Measurements from ENCODE around the gene INTS2. TPM values are rescaled to one million over a fixed set of nuclear protein-coding genes. Genes with fewer than 3 reads are reported as not detected.
"Not testable (repeated sequence)": the region's sequence is repeated elsewhere in the genome, so short reads cannot be mapped to it uniquely, and the experiment has no call there.

The INTS2 gene
- total RNA-seq, 1 donor from 2014 or later = 12.3 TPM

DNA sequence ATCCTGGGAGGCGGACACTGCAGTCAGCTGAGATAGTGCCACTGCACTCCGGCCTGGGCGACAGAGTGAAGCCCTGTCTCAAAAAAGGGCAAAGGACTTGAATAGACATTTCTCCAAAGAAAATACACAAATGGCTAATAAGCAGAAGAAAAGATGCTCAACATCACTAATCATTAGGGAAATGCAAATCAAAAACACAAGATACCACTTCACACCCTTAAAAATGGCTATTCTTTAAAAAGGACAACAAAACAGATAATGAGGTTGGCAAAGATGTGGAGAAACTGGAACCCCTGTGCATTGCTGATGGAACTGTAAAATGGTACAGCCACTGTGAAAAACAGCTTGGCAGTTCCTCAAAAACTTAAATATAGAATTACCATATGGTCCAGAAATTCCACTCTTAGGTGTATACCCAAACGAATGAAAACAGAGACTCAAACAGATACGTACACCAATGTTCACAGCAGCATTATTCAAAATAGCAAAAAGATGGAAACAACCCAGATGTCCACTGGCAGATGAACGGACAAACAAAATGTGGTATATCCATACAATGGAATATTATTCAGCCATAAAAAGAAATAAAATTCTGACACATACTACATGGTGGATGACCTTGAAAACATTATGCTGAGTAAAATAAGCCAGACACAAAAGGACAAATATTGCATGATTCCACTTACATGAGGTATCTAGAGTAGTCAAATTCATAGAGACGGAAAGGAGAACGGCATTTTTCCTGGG is 100.0 kb downstream of the INTS2 start:
- no peak overlapping the region for H3K27ac Mint-ChIP-seq (ENCODE audit: unreplicated experiment)
- no peaks in the 10 kb centered on the region for H3K36me3 Mint-ChIP-seq (ENCODE audit: low read depth, unreplicated experiment)
- no peak for DNase-seq (ENCODE audit: low spot score)
- no peaks in the 10 kb centered on the region for H3K4me1 Mint-ChIP-seq (ENCODE audit: unreplicated experiment)
- no peaks in the 10 kb centered on the region for H3K27me3 Mint-ChIP-seq (ENCODE audit: unreplicated experiment)
- TF ChIP-seq, protein P1, sequence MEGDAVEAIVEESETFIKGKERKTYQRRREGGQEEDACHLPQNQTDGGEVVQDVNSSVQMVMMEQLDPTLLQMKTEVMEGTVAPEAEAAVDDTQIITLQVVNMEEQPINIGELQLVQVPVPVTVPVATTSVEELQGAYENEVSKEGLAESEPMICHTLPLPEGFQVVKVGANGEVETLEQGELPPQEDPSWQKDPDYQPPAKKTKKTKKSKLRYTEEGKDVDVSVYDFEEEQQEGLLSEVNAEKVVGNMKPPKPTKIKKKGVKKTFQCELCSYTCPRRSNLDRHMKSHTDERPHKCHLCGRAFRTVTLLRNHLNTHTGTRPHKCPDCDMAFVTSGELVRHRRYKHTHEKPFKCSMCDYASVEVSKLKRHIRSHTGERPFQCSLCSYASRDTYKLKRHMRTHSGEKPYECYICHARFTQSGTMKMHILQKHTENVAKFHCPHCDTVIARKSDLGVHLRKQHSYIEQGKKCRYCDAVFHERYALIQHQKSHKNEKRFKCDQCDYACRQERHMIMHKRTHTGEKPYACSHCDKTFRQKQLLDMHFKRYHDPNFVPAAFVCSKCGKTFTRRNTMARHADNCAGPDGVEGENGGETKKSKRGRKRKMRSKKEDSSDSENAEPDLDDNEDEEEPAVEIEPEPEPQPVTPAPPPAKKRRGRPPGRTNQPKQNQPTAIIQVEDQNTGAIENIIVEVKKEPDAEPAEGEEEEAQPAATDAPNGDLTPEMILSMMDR (IDR thresholded peaks at IDR 0.05; ENCODE audit: unreplicated experiment) = no peak
- H3K4me3 Mint-ChIP-seq (ENCODE audit: unreplicated experiment) = no peak overlapping the region
- no peaks in the 10 kb centered on the region for H3K9me3 Mint-ChIP-seq (ENCODE audit: unreplicated experiment)

DNA sequence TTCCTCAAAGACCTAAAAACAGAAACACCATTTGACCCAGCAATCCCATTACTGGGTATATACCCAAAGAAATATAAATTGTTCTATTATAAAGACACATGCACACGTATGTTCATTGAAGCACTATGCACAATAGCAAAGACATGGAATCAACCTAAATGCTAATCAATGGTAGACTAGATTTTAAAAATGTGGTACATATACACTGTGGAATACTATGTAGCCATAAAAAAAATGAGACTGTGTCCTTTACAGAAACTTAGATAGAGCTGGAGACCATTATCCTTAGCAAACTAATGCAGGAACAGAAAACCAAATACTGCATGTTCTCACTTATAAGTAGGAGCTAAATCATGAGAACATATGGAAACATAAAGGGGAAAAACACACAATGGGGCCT is 100.9 kb downstream of the INTS2 start:
- not testable (repeated sequence) for H3K36me3 Mint-ChIP-seq (ENCODE audit: low read depth, unreplicated experiment); H3K4me3 Mint-ChIP-seq (ENCODE audit: unreplicated experiment); H3K27me3 Mint-ChIP-seq (ENCODE audit: unreplicated experiment); H3K9me3 Mint-ChIP-seq (ENCODE audit: unreplicated experiment); H3K4me1 Mint-ChIP-seq (ENCODE audit: unreplicated experiment); H3K27ac Mint-ChIP-seq (ENCODE audit: unreplicated experiment); DNase-seq (ENCODE audit: low spot score)

DNA sequence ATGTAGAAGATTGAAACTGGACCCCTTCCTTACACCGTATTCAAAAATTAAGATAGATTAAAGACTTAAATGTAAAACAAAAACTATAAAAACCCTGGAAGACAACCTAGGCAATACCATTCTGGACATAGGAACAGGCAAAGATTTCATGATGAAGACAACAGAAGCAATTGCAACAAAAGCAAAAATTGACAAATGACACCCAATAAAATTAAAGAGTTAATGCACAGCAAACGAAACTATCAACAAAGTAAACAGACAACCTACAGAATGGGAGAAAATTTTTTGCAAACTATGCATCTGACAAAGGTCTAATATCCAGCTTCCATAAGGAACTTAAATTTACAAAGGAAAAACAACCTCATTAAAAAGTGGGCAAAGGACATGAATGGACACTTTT is 101.6 kb downstream of the INTS2 start:
- not testable (repeated sequence) for H3K27me3 Mint-ChIP-seq (ENCODE audit: unreplicated experiment); H3K4me3 Mint-ChIP-seq (ENCODE audit: unreplicated experiment); DNase-seq (ENCODE audit: low spot score); H3K27ac Mint-ChIP-seq (ENCODE audit: unreplicated experiment); H3K36me3 Mint-ChIP-seq (ENCODE audit: low read depth, unreplicated experiment); H3K9me3 Mint-ChIP-seq (ENCODE audit: unreplicated experiment); H3K4me1 Mint-ChIP-seq (ENCODE audit: unreplicated experiment)

DNA sequence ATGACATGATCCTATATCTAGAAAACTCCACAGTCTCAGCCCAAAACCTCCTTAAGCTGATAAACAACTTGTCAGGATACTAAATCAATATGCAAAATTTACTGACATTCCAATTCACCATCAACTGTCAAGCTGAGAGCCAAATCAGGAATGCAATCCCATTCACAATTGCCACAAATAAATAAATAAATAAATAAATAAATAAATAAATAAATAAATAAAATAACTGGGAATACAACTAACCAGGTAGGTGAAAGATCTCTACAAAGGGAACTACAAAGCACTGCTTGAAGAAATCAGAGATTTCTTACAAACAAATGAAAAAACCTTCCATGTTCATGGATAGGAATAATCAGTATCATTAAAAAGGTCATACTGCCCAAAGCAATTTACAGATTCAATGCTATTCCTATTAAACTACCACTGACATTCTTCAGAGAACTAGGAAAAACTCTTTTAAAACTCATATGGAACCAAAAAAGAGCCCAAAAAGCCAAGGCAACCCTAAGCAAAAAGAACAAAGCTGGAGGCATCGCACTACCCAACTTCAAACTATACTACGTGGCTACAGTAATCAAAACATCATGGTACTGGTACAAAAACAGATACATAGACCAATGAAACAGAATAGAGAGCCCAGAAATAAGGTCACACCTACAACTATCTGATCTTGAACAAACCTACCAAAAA is 102.2 kb downstream of the INTS2 start:
- no peaks in the 10 kb centered on the region for H3K27me3 Mint-ChIP-seq (ENCODE audit: unreplicated experiment)
- no peak overlapping the region for H3K27ac Mint-ChIP-seq (ENCODE audit: unreplicated experiment)
- H3K9me3 Mint-ChIP-seq (ENCODE audit: unreplicated experiment) = no peaks in the 10 kb centered on the region
- peaks cover 3% of the 10 kb centered on the region for H3K36me3 Mint-ChIP-seq (ENCODE audit: low read depth, unreplicated experiment)
- H3K4me1 Mint-ChIP-seq (ENCODE audit: unreplicated experiment) = no peaks in the 10 kb centered on the region
- H3K4me3 Mint-ChIP-seq (ENCODE audit: unreplicated experiment) = no peak overlapping the region
- DNase-seq (ENCODE audit: low spot score) = no peak
- TF ChIP-seq, protein P1 (IDR thresholded peaks at IDR 0.05; ENCODE audit: unreplicated experiment) = no peak

DNA sequence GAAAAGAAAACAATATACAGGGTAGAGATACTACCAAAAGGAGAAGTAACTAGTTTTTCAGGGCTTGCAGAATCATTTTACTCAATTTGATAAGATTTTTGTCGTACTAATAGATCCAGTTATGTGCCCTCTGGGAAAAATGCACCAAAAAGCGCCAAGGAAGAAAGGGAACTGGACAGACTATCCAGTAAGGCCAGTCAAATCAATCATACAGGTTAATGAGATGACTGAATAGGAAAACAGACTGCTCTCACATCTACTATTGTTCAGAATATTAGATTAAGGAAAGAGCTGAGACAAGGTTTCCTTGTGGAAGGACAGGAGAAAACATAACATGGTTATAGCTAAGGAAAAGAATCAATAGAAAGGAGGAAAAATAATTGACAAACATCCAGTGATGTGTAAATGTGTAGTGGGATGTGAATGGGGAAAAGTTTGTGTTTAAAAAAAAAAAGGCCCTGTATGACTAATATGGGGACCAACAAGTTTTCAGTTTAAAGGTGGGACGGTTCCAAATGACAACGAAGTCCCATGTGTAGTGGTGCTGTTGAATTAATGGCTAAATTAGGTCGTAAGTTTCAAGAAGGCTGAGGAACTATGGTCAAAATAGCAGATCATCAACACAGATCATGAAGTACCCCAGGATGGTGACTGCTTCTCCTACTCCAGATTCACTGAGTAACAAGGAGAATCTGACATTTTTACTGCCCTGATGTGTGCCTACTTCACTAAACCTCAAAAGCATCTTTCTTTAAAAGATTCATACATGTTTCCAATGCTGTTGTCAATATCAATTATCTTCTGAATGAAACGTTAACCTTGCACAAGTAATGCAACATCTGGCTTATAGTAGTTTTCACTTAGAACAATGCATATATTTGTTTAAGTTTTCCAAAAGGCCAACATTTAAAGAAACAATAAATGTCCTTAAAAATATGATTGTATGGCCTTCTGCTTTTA is 105.2 kb downstream of the INTS2 start:
- no peaks in the 10 kb centered on the region for H3K9me3 Mint-ChIP-seq (ENCODE audit: unreplicated experiment)
- no peaks in the 10 kb centered on the region for H3K27me3 Mint-ChIP-seq (ENCODE audit: unreplicated experiment)
- TF ChIP-seq, protein P1 (IDR thresholded peaks at IDR 0.05; ENCODE audit: unreplicated experiment) = no peak
- peaks cover 3% of the 10 kb centered on the region for H3K36me3 Mint-ChIP-seq (ENCODE audit: low read depth, unreplicated experiment)
- H3K27ac Mint-ChIP-seq (ENCODE audit: unreplicated experiment) = no peak overlapping the region
- no peak overlapping the region for H3K4me3 Mint-ChIP-seq (ENCODE audit: unreplicated experiment)
- H3K4me1 Mint-ChIP-seq (ENCODE audit: unreplicated experiment) = no peaks in the 10 kb centered on the region
- DNase-seq (ENCODE audit: low spot score) = no peak
